Measurements from ENCODE around the gene MTSS2. TPM values are rescaled to one million over a fixed set of nuclear protein-coding genes. Genes with fewer than 3 reads are reported as not detected.

Gene MTSS2
- total RNA-seq, 1 donor from 2014 or later: 30.2 TPM

DNA sequence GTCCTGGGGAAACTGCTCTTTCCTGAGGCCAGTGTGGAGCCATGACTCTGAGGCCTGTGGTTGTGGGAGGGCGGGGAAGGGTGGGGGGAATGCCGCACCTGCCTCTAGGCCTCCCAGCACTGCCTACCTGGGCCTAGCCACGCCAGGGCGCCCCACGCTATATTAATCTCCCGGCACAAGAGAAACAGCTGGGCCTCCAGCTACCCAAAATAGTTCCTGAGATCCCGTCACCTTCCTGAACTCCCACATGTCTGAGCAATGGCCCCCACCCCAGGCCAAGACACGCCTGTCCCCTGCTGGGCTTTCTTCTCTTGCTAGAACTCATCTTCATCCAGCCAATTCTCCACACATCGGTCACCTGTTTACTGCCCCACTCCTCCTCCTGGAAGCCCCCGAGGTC, 13.0 kb upstream of the MTSS2 start:
- no peak for DNase-seq

GRCh38 chr16:70697594-70698170, 11.8 kb upstream of the MTSS2 start:
- no peak for DNase-seq

- DNase-seq: peak; percentile 33
These were observed 11.2 kb upstream of the MTSS2 start for GRCh38 chr16:70696952-70697593.

DNA sequence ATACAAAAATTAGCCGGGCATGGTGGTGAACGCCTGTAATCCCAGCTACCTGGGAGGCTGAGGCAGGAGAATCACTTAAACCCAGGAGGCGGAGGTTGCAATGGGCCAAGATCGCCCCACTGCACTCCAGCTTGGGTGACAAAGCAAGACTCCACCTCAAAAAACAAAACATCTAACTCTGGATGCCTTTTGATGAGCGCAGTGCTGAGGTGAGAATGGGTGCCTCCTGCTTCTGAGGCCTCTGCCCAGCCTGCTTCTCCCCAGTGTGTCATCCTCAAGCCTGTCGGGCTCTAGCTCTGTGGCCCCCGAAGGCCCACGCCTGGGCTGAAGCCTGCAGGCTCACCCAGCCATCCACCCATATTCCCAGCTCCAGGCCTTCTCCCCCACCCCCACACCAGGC, 10.5 kb upstream of the MTSS2 start:
- no peak for DNase-seq

DNA sequence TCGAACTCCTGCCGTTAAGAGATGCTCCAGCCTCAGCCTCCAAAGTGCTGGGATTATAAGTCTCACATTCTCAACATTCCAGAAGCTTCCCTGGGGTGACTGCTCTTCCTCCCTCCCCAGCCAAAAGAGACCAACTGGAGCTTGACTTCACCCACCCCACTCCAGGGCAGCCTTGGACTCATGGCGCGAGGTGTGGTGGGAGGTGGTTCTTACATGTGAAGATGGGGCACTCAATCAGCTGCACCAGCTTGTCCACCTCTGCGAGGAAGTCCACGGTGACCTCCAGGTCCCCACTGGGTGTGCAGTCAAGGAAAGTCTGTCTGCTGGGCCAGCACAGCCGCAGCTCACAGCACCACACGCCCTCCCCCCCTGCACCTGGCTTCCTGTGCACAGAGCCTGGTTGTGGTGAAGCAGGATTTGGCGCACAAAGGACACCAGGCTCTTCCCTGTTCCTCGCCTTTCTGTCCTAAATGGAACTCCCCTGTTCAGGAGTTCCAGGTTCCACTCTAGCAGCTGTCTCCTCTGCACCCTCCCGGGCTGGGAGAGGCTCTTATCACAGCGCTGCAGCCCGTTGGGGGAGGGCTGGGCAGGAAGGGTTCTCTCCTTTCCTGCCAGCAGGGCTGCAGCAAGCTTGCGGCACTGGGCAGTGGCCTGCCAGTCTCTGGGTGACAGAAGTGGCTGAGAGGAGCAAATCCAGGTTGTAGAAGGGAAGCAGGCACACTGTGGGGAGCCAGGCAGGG, 9.6 kb upstream of the MTSS2 start:
- DNase-seq: no peak

DNA sequence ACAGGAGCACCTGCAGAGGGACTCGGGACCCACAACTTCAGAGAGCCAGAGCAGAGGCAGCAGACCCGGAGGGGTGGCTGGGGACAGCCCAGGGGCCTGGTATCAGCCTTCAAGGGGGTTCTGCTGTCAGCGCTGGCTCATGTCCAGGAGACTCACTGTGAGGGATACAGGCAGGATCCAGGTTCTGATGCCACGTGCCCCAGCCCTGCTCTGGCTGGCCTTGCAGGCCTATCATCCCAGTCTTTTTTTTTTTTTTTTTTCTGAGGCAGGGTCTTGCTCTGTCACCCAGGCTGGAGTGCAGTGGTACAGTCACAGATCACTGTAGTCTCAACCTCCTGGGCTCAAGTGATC, 9.0 kb upstream of the MTSS2 start:
- DNase-seq: no peak

- DNase-seq: no peak
These were observed 8.4 kb upstream of the MTSS2 start for GRCh38 chr16:70694088-70694867.

GRCh38 chr16:70692873-70693671, 7.2 kb upstream of the MTSS2 start:
- DNase-seq: peak; percentile 36

DNA sequence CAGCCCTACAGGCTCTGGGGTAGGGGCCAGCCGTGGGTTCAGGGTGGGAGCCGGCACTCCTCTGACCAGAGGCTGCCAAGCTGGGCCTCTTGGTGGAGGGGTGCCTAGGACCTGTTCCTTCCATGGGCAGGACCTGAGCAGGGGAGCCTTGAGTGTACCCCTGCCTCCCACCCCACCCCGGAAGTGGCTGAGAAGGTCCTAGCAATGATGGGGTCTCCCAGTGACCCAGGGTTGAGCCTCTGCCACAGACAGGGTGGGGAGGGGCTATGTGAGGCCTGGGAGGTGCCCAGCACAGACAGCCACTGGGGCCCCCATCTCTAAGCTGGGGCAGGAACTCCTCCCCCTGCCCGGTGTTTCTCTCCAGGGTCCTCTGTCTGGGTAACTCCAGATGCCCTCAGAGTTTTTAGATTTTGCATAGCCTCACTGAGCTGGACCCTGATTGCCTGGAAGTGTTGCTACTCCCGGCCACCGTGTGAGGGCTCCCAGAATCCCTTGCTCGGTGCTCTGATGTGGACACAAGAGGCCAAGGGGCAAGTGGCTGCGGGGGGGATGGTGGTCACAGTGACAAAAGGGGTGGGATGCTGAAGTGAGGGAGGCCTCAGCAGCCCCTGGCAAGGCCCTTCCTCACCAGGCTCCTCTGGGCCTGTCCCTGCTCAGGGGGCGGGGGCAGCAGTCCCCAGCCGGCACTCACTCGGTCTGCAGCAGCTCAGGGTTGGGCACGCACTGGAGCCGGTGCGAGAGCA, 6.4 kb upstream of the MTSS2 start:
- DNase-seq: peak; percentile 45

DNA sequence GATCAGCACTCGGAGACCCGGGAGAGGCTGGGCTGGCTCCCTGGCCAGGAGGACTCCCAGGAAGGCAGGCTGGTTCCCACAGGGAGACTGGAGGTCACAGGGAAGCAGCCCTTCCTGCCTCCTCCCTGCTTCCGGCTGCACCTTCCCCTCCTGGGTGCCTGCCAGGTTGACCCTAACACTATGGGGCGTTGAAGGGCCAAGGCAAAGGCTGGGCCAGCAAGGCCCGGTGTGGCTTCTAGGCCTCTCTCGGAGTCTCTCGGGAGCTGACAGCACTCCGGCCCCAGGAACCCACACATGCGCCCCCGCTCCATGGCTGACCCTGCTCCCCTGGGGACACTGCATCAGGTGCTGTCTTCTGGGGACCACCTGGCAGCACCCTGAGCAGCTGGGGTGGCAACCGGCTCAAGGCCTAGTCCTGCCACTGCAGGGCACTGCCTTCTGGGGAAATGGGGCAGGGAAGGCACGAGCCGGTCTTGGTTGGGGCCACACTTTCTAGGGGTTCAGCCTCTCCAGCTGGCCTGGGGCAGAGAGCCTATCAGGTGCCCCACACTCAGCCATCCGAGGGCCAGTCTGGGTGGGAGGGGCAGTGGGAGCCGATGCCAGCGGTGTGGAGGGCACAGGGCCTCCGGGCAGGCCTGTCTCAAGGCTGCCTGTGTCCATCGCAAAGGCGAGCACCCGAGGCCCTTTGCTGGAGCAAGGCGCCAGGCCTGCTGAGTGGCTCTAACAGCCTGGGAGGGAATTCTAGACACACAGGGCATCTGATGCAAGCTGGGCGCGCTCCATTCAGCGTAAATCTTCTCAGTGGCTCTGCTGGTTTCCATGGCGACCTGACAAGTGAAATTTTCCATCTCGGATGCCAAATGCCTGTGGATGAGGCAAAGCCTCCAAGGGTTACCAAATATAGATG, 5.6 kb upstream of the MTSS2 start:
- peak; percentile 95 for DNase-seq

DNA sequence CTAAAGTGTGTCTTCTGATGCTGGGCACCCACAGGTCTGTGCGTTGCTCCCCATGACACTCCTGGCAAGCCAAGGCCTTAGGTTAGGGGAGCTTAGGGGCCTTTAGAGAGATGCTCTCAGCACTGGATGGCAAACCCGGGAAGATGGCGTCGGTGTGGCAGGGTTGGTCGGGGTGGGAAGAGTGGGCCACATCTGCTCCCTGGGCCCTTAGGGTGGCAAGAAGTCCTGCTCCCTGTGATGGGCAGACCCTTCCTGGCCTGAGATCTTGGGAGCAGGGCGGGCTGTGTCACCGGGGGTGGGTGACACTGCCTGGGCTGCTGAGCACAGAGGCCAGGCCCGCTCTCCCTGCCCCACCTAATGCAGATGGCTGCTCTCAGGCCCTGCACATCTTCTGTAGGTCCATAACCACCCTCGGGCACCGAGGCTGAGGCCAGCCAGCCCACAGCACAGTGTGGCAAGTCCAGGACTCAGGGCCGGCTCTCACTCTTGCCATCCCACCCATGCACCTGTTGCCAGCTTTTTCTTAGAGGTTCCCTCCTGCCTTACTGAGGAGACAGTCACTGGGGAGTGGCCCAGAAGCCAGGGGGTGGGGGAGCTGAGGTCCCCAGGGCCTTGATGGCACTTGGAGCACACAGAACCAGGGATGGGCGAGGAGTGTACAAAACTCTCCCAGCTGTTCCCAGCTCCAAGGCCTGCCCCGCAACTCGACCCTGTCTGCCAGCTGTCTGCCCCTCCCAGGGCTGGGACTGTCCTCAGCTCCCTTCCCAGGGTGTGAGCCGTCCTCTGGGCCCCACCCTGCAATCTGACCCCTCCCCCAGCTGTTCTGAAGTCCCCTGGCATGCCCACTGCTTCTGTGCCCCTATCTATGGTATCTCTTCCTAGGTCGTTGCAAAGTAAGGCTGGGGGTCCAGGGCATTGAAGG, 4.4 kb upstream of the MTSS2 start:
- no peak for DNase-seq

DNA sequence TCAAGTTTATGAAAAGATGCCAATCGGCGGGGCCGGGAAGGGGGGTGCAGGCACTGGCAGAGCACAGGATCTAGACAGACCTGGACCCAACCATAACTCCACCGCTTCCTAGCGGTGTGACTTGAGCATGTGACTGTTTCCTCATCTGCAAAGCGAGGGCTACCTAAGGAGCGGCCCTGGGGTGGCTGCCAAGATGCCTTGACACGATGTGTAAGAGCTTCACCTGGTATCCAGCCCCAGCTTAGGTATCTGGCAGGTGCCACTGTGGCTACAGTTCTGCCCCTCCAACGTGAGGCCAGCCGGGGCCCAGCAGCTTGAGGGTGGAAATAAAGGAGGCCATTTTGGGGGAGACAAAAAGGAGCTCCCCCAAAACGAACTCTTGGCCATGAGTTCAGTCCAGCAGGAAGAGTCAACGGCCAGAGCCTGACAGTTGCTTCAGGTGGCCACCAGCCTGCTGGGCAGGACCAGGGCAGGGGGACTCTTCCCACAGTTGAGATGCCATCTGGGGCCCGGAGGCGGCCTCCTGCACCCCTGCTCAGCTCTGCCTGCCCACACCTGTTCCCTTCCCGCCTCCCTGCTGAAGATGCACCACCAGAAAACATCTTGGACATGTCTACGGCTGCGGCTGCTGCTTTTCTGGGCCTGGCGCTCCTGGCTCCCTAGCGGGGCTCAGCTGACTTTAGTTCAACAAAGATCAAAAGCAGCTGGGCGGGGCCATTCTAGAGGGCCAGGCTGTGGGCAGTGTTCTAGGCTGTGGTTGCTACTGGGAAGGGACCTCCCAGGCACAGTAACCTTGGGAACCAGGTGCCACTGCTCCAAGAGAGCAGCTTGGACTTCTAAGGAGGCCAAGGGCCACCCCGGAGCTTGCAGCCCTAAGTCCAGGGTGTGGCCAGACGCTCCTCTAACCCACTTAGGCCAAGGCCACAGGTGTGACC, 3.4 kb upstream of the MTSS2 start:
- DNase-seq: no peak

DNA sequence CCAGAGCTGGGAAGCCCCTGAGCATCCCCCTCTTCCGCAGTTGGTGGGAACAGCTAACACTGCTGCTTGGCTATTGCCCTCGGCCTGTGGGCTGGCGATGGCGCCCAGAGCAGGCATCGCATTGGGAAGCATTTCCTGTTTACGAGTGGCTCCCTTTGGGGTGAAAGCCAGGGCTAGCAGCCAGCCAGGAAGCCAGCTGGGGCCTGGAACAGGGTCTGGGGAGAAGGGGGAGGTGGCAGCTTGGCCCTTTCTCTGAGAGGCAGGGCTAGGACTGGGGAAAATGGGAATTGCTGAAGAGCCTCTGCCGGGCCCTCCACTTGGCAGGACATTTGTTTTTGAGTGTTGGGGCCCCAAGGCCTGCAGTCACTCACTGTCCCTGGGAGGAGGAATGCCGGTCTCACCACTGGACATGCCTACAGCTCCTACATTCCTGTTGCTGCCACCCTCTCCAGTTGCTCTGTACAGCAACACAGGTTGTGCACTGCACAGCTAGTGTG, 2.4 kb upstream of the MTSS2 start:
- DNase-seq: peak; percentile 63

DNA sequence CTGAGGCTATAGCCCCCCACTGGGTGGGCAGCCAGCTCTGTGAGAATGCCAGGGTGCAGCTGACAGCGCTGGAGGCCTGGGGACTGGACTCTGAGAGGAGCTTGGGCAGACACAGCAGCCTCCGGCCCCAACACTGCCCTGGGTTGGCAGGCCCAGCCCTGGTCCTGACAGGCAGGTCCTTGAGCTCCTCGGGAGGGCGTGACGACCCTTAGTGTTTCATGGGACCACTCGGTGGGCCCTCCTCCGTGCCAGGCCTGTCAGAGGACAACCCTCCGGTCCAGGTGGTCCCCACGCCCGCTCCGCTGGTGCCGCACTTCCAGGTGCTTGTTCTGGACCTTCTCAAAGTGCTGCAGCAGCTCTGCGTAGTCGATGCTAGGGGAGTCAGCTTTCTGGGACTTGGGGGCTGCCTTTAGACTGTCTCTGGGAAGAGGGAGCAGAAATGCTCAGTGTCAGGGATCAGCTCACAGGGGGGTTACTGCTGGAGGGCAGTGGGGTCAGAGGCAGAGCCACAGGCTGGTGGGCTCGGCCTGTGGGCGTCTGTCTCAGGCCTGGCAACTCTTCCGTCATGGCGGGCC, 1.9 kb upstream of the MTSS2 start:
- DNase-seq: no peak

DNA sequence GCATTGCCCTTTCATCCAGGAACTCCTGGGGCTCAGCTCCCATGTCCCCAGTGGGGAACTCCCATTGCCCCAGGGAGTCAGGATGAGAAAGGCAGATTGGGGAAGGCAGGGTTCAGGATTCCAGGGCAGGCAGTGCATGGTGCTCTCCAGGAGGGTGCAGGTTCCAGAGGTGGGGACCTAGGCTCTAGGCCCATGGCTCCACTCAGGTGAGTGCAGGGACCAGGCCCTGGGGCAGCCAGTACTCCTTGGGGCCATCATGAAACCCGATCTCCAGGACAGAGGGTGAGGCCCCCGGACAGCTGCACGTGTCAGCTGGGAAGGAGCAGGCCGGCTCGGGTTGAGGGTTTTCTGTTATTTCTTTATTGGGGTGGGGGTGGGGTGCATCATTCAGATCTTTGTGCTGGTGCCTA, 1.3 kb upstream of the MTSS2 start:
- DNase-seq: peak; percentile 26

- no peak for DNase-seq
These were observed 686 bp upstream of the MTSS2 start for GRCh38 chr16:70686376-70687101.
